ENCODE data around the gene TMEM236. TPM values are rescaled to one million over a fixed set of nuclear protein-coding genes. Genes with fewer than 3 reads are reported as not detected.

The TMEM236 gene
- polyA plus RNA-seq, 2 of the 4 experiments (the other 2 are of a cell fraction) = 0.06 to 0.09 TPM

- DNase-seq (ENCODE audit: low read depth in 1 of 2, low spot score in 1 of 2) (no peak), ATAC-seq (no peak), FAIRE-seq (no peak)
- H3K27ac ChIP-seq = no peak overlapping the region
- TF ChIP-seq ATOH8 (CRISPR knock-in tag; IDR thresholded peaks at IDR 0.05; ENCODE audit: low read depth) = no peak
- TF ChIP-seq EHF (CRISPR knock-in tag; IDR thresholded peaks at IDR 0.05) = no peak
- CTCF ChIA-PET = interaction anchor here (0.6 to 2.3 kb wide), 2 partner anchors 33 to 630 kb away, joined by 3 to 7 read pairs; no protein-coding TSS in a partner anchor
- 94% methylated on average over 10 of the region's 10 CpGs for WGBS (ENCODE audit: missing lambda C conversion rate)
- no peak overlapping the region for H3K4me2 ChIP-seq
- POLR2A ChIA-PET = no interaction called here
- no peaks in the 10 kb centered on the region for H3K9me3 ChIP-seq
- H3K4me3 ChIP-seq = no peak overlapping the region
- H3K4me1 ChIP-seq = no peaks in the 10 kb centered on the region
Measured at GRCh38 chr10:17708821-17709220, 43.2 kb upstream of the TMEM236 start.

GRCh38 chr10:17709492-17709891 lies 42.5 kb upstream of the TMEM236 start:
- TF ChIP-seq RARB (CRISPR knock-in tag; IDR thresholded peaks at IDR 0.05) (no peak), EHF (CRISPR knock-in tag; IDR thresholded peaks at IDR 0.05) (no peak), HES2 (IDR thresholded peaks at IDR 0.05) (no peak), RAD21 (conservative IDR thresholded peaks at IDR 0.05 in 1 of 2, IDR thresholded peaks at IDR 0.05 in 1 of 2) (no peak), MAZ (IDR thresholded peaks at IDR 0.05; ENCODE audit: borderline replicate concordance, low read depth, low read length) (no peak), ZSCAN20 (CRISPR knock-in tag; IDR thresholded peaks at IDR 0.05) (no peak), EP300 (IDR thresholded peaks at IDR 0.05) (no peak), ATOH8 (CRISPR knock-in tag; IDR thresholded peaks at IDR 0.05; ENCODE audit: low read depth) (no peak), CBX8 (IDR thresholded peaks at IDR 0.05) (no peak), CBX2 (IDR thresholded peaks at IDR 0.05; ENCODE audit: borderline replicate concordance, low read depth) (no peak), PHF8 (IDR thresholded peaks at IDR 0.05; ENCODE audit: borderline replicate concordance, low read depth) (no peak), JUN (IDR thresholded peaks at IDR 0.05) (no peak), HDAC2 (IDR thresholded peaks at IDR 0.05) (no peak), BHLHE40 (IDR thresholded peaks at IDR 0.05; ENCODE audit: low read depth, low read length) (no peak), NFE2L2 (conservative IDR thresholded peaks at IDR 0.05; ENCODE audit: low read length) (no peak), SMC3 (IDR thresholded peaks at IDR 0.05) (no peak), FOXS1 (CRISPR knock-in tag; IDR thresholded peaks at IDR 0.05) (no peak), ZNF302 (CRISPR knock-in tag; IDR thresholded peaks at IDR 0.05) (no peak)
- Histone ChIP-seq H3K9me3 (no peaks in the 10 kb centered on the region), H3K4me1 (no peaks in the 10 kb centered on the region), H3K4me2 (no peak overlapping the region), H3K4me3 (no peak overlapping the region), H3K27ac (no peak overlapping the region)
- FAIRE-seq (no peak), DNase-seq (ENCODE audit: low read depth in 1 of 2, low spot score in 1 of 2) (no peak), ATAC-seq (no peak)
- ChIA-PET POLR2A (no interaction called here), CTCF (interaction anchor here (1.0 to 2.3 kb wide), 3 partner anchors 10 to 33 kb away, joined by 3 to 7 read pairs (median 3); no protein-coding TSS in a partner anchor)
- WGBS (ENCODE audit: missing lambda C conversion rate) = 78% methylated on average over 5 of the region's 5 CpGs

- Histone ChIP-seq H3K27ac (no peak overlapping the region), H3K9me3 (no peaks in the 10 kb centered on the region), H3K4me1 (no peaks in the 10 kb centered on the region), H3K4me3 (no peak overlapping the region), H3K4me2 (no peak overlapping the region)
- DNase-seq (ENCODE audit: low read depth in 1 of 2, low spot score in 1 of 2) = no peak
- no peak for FAIRE-seq
- 85% methylated on average over 4 of the region's 4 CpGs for WGBS (ENCODE audit: missing lambda C conversion rate)
- no peak for ATAC-seq
- POLR2A ChIA-PET = no interaction called here
- CTCF ChIA-PET = interaction anchor here (1.0 to 2.3 kb wide), 3 partner anchors 11 to 32 kb away, joined by 3 to 7 read pairs (median 3); no protein-coding TSS in a partner anchor
- TF ChIP-seq SREBF2 (IDR thresholded peaks at IDR 0.05) = no peak
- no peak for TF ChIP-seq REST (IDR thresholded peaks at IDR 0.05)
- TF ChIP-seq EHF (CRISPR knock-in tag; IDR thresholded peaks at IDR 0.05) = no peak
- TF ChIP-seq KDM5A (IDR thresholded peaks at IDR 0.05) = no peak
- no peak for TF ChIP-seq JUN (IDR thresholded peaks at IDR 0.05)
- no peak for TF ChIP-seq ESRRA (IDR thresholded peaks at IDR 0.05; ENCODE audit: borderline replicate concordance, low read length)
- no peak for TF ChIP-seq CHD4 (IDR thresholded peaks at IDR 0.05; ENCODE audit: borderline replicate concordance)
- TF ChIP-seq HEYL (CRISPR knock-in tag; IDR thresholded peaks at IDR 0.05) = no peak
- TF ChIP-seq BHLHE40 (IDR thresholded peaks at IDR 0.05; ENCODE audit: low read depth, low read length) = no peak
- no peak for TF ChIP-seq CBX8 (IDR thresholded peaks at IDR 0.05)
- no peak for TF ChIP-seq GATA3 (IDR thresholded peaks at IDR 0.05; ENCODE audit: borderline replicate concordance)
- no peak for TF ChIP-seq FOSB (CRISPR knock-in tag; IDR thresholded peaks at IDR 0.05)
- TF ChIP-seq HMGXB4 (CRISPR knock-in tag; IDR thresholded peaks at IDR 0.05; ENCODE audit: borderline replicate concordance) = no peak
- TF ChIP-seq HOXA7 (CRISPR knock-in tag; IDR thresholded peaks at IDR 0.05) = no peak
Measured at GRCh38 chr10:17710181-17710580, 41.8 kb upstream of the TMEM236 start.

All from A549 (cell line).